Left lung (tissue), 10 donors: ENCODE measurements around the gene VCAN. TPM values are rescaled to one million over a fixed set of nuclear protein-coding genes. Genes with fewer than 3 reads are reported as not detected.

Source experiments
- ATAC-seq: fragments of 200-7000 bp; cut with Tn5 transposase; one replicate; pipeline ENCODE4 v1.9.1; 2020; ENCODE audit warnings: moderate library complexity
- DNase-seq, 4 donors: peaks; one replicate each; pipeline ENCODE4 v3.0.0-alpha.2; 2013 to 2020
- H3K27ac ChIP-seq, 2 donors: fragments of 200-600 bp; sonication (generic) in 1 of 2; one replicate each; pipeline versions ENCODE4 v1.5.0 to v1.8.0; 2020 to 2021
- H3K27me3 ChIP-seq, 2 donors: fragments of 200-600 bp; sonication (generic) in 1 of 2; one replicate each; pipeline versions ENCODE4 v1.5.0 to v1.8.0; 2020 to 2021
- H3K36me3 ChIP-seq, 2 donors: fragments of 200-600 bp; sonication (generic) in 1 of 2; one replicate each; pipeline versions ENCODE4 v1.5.0 to v1.8.0; 2020 to 2021
- H3K4me1 ChIP-seq, 2 donors: fragments of 200-600 bp; one replicate each; pipeline ENCODE4 v1.8.0; 2021
- H3K4me3 ChIP-seq, 2 donors: fragments of 200-600 bp; sonication (generic) in 1 of 2; one replicate each; pipeline versions ENCODE4 v1.5.0 to v1.8.0; 2020 to 2021; ENCODE audit warnings: mild to moderate bottlenecking in 1 of 2
- H3K9me3 ChIP-seq, 2 donors: fragments of 200-600 bp; sonication (generic) in 1 of 2; one replicate each; pipeline versions ENCODE4 v1.5.0 to v1.8.0; 2020 to 2021
- intact Hi-C, 2 donors: fragments of 100-400 bp; cut with DNase I; formaldehyde crosslinking; loops; one replicate each; pipeline versions ENCODE4 v1.11.2 to v1.14.2; 2022
- polyA plus RNA-seq, 6 donors: library from polyadenylated mRNA; unstranded; fragments of 120-200 nt; gene quantifications; one replicate each; pipeline ENCODE4 v1.2.1, GENCODE V29; 2013; ENCODE audit not compliant: insufficient read length in 6 of 6
- total RNA-seq, 2 donors: library from RNA; stranded (reverse); fragmentation: NEBNext Ultra II Directional; extraction: Animal tissue kit (Norgen Biotek cat#: 25700); gene quantifications; one replicate each; pipeline ENCODE4 v1.2.1, GENCODE V29; 2021
- TF ChIP-seq, protein P1 (sequence below), 2 donors: fragments of 200-600 bp; sonication (generic) in 1 of 2; IDR thresholded peaks; one replicate each; pipeline versions ENCODE4 v1.5.0 to v1.8.0; 2021; ENCODE audit warnings: antibody characterized with exemption in 2 of 2
- donor health status: DM: no; HTN: yes; CAD: no.
- donor health status: DM: no; HTN: no; CAD: no.

VCAN gene
- total and polyA plus RNA-seq, 8 donors = 217 to 598 (median 513) TPM

- intact Hi-C loops = no loop called here
- Histone ChIP-seq H3K36me3 (peaks cover 0 to 42% of the 10 kb centered on the region in 2 donors), H3K27me3 (no peaks in the 10 kb centered on the region), H3K27ac (no peak overlapping the region), H3K9me3 (no peaks in the 10 kb centered on the region), H3K4me3 (no peak overlapping the region), H3K4me1 (no peaks in the 10 kb centered on the region)
- DNase-seq = peak in 1 of 4 donors; percentile 7
- ATAC-seq = no peak
- TF ChIP-seq, protein P1, sequence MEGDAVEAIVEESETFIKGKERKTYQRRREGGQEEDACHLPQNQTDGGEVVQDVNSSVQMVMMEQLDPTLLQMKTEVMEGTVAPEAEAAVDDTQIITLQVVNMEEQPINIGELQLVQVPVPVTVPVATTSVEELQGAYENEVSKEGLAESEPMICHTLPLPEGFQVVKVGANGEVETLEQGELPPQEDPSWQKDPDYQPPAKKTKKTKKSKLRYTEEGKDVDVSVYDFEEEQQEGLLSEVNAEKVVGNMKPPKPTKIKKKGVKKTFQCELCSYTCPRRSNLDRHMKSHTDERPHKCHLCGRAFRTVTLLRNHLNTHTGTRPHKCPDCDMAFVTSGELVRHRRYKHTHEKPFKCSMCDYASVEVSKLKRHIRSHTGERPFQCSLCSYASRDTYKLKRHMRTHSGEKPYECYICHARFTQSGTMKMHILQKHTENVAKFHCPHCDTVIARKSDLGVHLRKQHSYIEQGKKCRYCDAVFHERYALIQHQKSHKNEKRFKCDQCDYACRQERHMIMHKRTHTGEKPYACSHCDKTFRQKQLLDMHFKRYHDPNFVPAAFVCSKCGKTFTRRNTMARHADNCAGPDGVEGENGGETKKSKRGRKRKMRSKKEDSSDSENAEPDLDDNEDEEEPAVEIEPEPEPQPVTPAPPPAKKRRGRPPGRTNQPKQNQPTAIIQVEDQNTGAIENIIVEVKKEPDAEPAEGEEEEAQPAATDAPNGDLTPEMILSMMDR (IDR thresholded peaks at IDR 0.05) = no peak
These were observed 22.1 kb downstream of the VCAN start for GRCh38 chr5:83493644-83494043.

GRCh38 chr5:83494087-83494620 is 22.6 kb downstream of the VCAN start:
- H3K4me1 ChIP-seq = no peaks in the 10 kb centered on the region
- no peaks in the 10 kb centered on the region for H3K27me3 ChIP-seq
- H3K36me3 ChIP-seq = peaks cover 0 to 46% of the 10 kb centered on the region in 2 donors
- DNase-seq = no peak
- TF ChIP-seq, protein P1 (IDR thresholded peaks at IDR 0.05) = no peak
- no peak for ATAC-seq
- H3K4me3 ChIP-seq = no peak overlapping the region
- intact Hi-C loops = no loop called here
- no peak overlapping the region for H3K27ac ChIP-seq
- no peaks in the 10 kb centered on the region for H3K9me3 ChIP-seq

DNA sequence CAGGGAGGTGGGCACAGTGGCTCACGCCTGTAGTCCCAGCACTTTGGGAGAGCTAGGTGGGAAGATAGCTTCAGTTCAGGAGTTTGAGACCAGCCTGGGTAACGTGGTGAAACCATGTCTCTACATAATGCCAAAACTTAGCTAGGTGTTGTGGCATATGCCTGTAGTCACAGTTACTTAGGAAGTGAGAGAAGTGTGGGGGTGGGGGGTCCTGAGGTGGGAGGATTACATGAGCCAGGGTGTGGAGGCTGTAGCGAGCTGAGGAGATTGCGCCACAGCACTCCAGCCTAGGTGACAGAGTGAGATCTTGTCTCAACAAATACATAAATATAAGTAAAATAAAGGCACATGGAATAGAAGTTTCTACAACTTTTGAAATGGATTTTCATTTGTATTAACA is 23.1 kb downstream of the VCAN start:
- TF ChIP-seq, protein P1 (IDR thresholded peaks at IDR 0.05) = no peak
- H3K27ac ChIP-seq = no peak overlapping the region
- H3K36me3 ChIP-seq = peaks cover 0 to 49% of the 10 kb centered on the region in 2 donors
- H3K4me1 ChIP-seq = no peaks in the 10 kb centered on the region
- DNase-seq = peak in 1 of 4 donors; percentile 10
- H3K4me3 ChIP-seq = no peak overlapping the region
- intact Hi-C loops = no loop called here
- no peak for ATAC-seq
- no peaks in the 10 kb centered on the region for H3K9me3 ChIP-seq
- H3K27me3 ChIP-seq = no peaks in the 10 kb centered on the region

GRCh38 chr5:83496626-83497025 is 25.1 kb downstream of the VCAN start:
- TF ChIP-seq, protein P1 (IDR thresholded peaks at IDR 0.05) = no peak
- Histone ChIP-seq H3K9me3 (no peaks in the 10 kb centered on the region), H3K4me3 (no peak overlapping the region), H3K36me3 (peaks cover 0 to 33% of the 10 kb centered on the region in 2 donors), H3K27me3 (no peaks in the 10 kb centered on the region), H3K27ac (no peak overlapping the region), H3K4me1 (no peaks in the 10 kb centered on the region)
- ATAC-seq (no peak), DNase-seq (no peak)
- intact Hi-C loops = no loop called here

GRCh38 chr5:83498585-83498984 is 27.0 kb downstream of the VCAN start:
- intact Hi-C loops = no loop called here
- Histone ChIP-seq H3K4me3 (no peak overlapping the region), H3K9me3 (no peaks in the 10 kb centered on the region), H3K27me3 (no peaks in the 10 kb centered on the region), H3K36me3 (peaks cover 0 to 14% of the 10 kb centered on the region in 2 donors), H3K27ac (no peak overlapping the region), H3K4me1 (no peaks in the 10 kb centered on the region)
- no peak for DNase-seq
- ATAC-seq = no peak
- TF ChIP-seq, protein P1 (IDR thresholded peaks at IDR 0.05) = no peak
